Testis (tissue), 2 donors: Measurements from ENCODE around the gene C6orf132.

Experiments
- POLR2A ChIP-seq: fragments of 450-650 bp; IDR thresholded peaks from one replicate; pipeline ENCODE4 v1.6.1; 2017; ENCODE audit warnings: antibody characterized with exemption, mild to moderate bottlenecking, moderate library complexity
- TF ChIP-seq, protein P1 (sequence below), 3 experiments: fragments of 450-650 bp in 2 of 3; fragments of 200-600 bp in 1 of 3; sonication (generic) in 1 of 3; IDR thresholded peaks; one replicate each; pipeline ENCODE4 v1.5.1; 2016 to 2019; ENCODE audit warnings: antibody characterized with exemption in 3 of 3, mild to moderate bottlenecking in 2 of 3, moderate library complexity in 1 of 3

DNA sequence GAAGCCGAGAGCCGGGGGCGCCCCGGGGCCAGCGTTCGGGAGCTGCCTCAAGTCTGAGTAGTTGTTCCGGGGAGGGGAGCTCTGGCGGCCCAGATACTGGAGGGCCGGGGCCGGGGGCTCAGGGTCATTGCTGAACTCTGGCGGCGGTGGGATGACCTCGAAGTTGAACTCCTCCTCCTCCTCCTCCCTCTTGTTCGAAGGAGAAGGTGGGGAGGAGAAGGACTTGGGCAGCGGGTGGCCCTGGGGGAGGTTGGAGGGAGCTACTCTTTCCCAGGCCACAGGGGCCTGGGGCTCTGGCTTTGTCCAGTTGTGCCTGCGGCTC, 37.7 kb downstream of the C6orf132 start:
- TF ChIP-seq, protein P1, sequence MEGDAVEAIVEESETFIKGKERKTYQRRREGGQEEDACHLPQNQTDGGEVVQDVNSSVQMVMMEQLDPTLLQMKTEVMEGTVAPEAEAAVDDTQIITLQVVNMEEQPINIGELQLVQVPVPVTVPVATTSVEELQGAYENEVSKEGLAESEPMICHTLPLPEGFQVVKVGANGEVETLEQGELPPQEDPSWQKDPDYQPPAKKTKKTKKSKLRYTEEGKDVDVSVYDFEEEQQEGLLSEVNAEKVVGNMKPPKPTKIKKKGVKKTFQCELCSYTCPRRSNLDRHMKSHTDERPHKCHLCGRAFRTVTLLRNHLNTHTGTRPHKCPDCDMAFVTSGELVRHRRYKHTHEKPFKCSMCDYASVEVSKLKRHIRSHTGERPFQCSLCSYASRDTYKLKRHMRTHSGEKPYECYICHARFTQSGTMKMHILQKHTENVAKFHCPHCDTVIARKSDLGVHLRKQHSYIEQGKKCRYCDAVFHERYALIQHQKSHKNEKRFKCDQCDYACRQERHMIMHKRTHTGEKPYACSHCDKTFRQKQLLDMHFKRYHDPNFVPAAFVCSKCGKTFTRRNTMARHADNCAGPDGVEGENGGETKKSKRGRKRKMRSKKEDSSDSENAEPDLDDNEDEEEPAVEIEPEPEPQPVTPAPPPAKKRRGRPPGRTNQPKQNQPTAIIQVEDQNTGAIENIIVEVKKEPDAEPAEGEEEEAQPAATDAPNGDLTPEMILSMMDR (IDR thresholded peaks at IDR 0.05) = no peak
- no peak for TF ChIP-seq POLR2A
